HG03095 (cell line): ENCODE measurements around the gene NIM1K.
"Not testable (repeated sequence)": the region's sequence is repeated elsewhere in the genome, so short reads cannot be mapped to it uniquely, and the experiment has no call there.

Experiments
- ATAC-seq: cut with Tn5 transposase; IDR thresholded peaks from one replicate; pipeline ENCODE4 v1.9.1; 2021; ENCODE audit warnings: moderate library complexity; ENCODE audit not compliant: unreplicated experiment

The NIM1K gene

GRCh38 chr5:43190755-43191603, 1.0 kb upstream of the NIM1K start:
- ATAC-seq: no peak

GRCh38 chr5:43192558-43193180, 644 bp downstream of the NIM1K start:
- peak; percentile 20 for ATAC-seq

- peak; percentile 30 for ATAC-seq
These were observed 1.3 kb downstream of the NIM1K start for GRCh38 chr5:43193181-43193893.

- ATAC-seq: no peak
These were observed 1.9 kb downstream of the NIM1K start for GRCh38 chr5:43193894-43194265.

GRCh38 chr5:43195670-43196265, 3.7 kb downstream of the NIM1K start:
- no peak for ATAC-seq

GRCh38 chr5:43197535-43197934, 5.5 kb downstream of the NIM1K start:
- no peak for ATAC-seq

- not testable (repeated sequence) for ATAC-seq
These were observed 9.4 kb downstream of the NIM1K start for GRCh38 chr5:43201442-43201841.

GRCh38 chr5:43202380-43202779, 10.4 kb downstream of the NIM1K start:
- no peak for ATAC-seq

GRCh38 chr5:43203373-43203772, 11.3 kb downstream of the NIM1K start:
- no peak for ATAC-seq

- ATAC-seq: no peak
These were observed 12.9 kb downstream of the NIM1K start for GRCh38 chr5:43204958-43205357.

GRCh38 chr5:43207601-43208000, 15.6 kb downstream of the NIM1K start:
- ATAC-seq: no peak

GRCh38 chr5:43208658-43209057, 16.6 kb downstream of the NIM1K start:
- no peak for ATAC-seq

GRCh38 chr5:43209060-43209459, 17.0 kb downstream of the NIM1K start:
- ATAC-seq: no peak

- ATAC-seq: no peak
These were observed 17.8 kb downstream of the NIM1K start for GRCh38 chr5:43209833-43210232.

- no peak for ATAC-seq
These were observed 18.5 kb downstream of the NIM1K start for GRCh38 chr5:43210570-43210969.

GRCh38 chr5:43213951-43214350, 21.9 kb downstream of the NIM1K start:
- no peak for ATAC-seq

- ATAC-seq: no peak
These were observed 23.1 kb downstream of the NIM1K start for GRCh38 chr5:43215073-43215631.

- ATAC-seq: no peak
These were observed 24.9 kb downstream of the NIM1K start for GRCh38 chr5:43216941-43217340.

GRCh38 chr5:43219120-43219519, 27.1 kb downstream of the NIM1K start:
- ATAC-seq: no peak

GRCh38 chr5:43221502-43221901, 29.5 kb downstream of the NIM1K start:
- no peak for ATAC-seq

GRCh38 chr5:43225649-43226245, 33.7 kb downstream of the NIM1K start:
- no peak for ATAC-seq
